ENCODE measurements around the gene SMAGP.
"Not testable (repeated sequence)": the region's sequence is repeated elsewhere in the genome, so short reads cannot be mapped to it uniquely, and the experiment has no call there.

Gene SMAGP, protein sequence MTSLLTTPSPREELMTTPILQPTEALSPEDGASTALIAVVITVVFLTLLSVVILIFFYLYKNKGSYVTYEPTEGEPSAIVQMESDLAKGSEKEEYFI

DNA sequence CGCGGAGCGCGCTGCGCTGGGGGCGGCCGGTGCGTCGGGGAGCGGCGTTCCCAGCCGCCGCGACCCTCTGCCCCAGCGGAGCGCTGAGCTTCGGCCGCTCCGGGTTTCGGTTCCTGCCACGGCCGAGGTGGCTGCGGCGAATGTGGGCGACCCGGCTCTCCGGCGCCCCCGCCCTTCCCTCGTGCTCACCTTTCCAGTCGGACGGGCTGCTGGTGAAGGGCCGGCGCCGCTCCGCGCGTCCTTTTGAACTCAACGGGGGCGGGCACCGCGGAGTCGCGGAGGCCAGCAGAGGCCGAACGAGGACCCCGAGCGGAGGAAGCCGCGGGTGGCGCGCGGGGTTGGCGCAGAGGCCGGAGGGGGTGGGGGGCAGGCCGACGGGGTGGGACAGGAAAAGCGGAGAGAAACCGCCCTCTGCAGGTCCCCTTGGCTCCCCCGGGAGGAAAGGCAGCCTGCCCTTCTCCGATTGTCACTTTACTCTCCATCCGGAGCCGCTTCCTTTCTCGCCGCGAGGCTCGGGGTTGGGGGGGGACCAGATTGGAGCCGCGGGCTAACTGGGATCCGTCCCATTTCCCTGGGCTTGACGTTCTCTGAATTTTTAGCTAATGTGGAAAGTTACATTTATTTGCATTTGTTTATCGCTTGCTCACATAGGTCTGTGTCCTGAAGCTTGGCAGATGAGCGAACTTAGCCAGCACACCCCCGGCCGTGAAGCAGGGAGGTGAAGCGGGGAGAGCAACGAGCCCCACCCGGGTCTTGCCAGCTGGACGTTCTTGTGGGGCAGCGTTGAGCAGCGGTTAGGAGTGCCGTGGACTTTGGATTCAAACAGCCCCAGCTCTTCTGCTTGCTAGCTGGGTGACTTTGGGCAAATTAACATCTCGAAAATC is at the start of gene SMAGP:
Gene SMAGP (minus strand): TSS at position 349 of the 884 bp plus-strand sequence. CDS start 1,137 bp downstream, outside the sequence.
- DNase-seq (ENCODE audit: low read depth) = no peak

DNA sequence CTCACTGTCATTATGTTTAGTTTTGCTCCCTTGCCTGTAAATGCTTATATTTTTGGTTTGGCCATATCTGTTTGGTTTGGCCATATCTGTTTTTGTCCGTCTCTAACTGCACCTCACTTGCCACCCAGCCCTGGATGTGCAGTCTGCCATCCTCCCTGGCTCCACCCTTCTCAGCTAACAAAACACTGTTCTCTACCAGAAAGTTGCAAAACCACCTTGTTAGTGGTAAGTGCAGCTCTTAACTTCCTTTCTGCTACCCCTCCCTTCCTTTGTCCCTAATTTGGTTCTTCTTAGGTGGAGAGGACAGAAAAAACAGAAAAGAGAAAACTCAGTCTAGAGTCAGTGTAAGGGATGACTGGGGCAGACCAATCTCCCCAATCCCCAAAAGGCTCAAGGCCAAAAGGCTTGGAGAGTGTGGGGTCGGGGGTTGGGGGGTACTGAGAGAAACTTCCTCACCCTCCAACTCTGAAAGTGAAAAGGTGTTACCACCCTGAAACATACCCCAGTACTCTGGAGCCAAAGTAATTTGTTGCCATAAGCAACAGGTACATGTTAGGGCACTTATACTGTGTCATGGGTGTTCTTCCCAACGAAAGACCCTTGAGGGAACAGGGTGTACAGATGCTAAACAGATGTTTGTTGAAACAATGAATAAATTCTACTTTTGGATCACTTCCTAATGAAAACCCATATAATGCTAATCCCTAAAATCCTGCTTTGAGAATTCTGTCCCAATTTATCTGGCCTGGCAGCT is 48.8 kb upstream of the SMAGP start:
- no peak for DNase-seq (ENCODE audit: low read depth)
- no peak overlapping the region for H3K4me3 ChIP-seq (ENCODE audit: low read depth, low read length)

More for the DNA sequence above, at the start of gene SMAGP:
- H3K4me3 ChIP-seq (ENCODE audit: low read depth, low read length) = peak within 1 kb of the TSS; percentile 74

DNA sequence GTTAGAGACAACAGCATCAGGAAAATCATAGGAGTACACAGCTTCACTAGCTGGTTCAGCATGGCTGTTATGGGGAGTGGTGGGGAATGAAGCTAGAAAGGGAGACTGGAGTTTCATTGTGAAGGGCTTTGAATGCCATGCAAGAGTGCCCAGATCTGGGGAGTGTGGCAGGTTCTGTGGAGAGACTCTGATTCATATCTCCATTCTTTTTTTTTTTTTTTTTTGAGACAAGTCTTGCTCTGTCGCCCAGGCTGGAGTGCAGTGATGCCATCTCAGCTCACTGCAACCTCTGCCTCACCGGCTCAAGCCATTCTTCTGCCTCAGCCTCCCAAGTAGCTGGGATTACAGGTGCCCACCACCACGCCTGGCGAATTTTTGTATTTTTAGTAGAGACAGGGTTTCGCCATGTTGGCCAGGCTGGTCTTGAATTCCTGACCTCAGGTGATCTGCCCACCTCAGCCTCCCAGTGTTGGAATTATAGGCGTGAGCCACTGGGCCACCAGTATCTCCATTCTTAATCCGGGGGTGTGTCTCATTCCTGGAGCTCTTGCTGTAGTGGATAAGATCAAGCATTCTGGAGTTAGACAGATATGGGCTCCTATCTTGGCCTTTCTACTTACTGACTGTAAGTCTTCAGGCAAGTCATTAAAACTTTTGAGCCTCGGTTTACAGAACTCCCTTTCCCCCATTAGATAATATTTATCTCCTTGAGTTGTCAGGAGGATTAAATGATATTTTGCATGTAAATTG is 48.0 kb upstream of the SMAGP start:
- DNase-seq (ENCODE audit: low read depth); H3K4me3 ChIP-seq (ENCODE audit: low read depth, low read length): not testable (repeated sequence)

DNA sequence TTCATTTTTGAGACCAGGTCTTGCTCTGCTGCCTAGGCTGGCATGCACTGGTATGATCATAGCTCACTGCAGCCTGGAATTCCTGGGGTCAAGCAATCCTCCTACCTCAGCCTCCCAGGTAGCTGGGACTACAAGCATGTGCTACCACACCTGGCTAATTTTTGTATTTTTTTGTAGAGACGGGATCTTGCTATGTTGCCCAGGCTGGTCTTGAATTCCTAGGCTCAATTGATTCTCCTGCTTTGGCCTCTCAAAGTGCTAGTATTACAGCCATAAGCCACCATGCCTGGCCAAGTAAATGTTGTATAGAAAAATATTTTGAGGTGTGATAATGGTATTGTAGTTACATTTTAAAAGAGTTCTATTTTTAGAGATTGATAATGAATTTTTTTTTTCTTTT is 41.2 kb upstream of the SMAGP start:
- no peak overlapping the region for H3K4me3 ChIP-seq (ENCODE audit: low read depth, low read length)
- DNase-seq (ENCODE audit: low read depth) = no peak

DNA sequence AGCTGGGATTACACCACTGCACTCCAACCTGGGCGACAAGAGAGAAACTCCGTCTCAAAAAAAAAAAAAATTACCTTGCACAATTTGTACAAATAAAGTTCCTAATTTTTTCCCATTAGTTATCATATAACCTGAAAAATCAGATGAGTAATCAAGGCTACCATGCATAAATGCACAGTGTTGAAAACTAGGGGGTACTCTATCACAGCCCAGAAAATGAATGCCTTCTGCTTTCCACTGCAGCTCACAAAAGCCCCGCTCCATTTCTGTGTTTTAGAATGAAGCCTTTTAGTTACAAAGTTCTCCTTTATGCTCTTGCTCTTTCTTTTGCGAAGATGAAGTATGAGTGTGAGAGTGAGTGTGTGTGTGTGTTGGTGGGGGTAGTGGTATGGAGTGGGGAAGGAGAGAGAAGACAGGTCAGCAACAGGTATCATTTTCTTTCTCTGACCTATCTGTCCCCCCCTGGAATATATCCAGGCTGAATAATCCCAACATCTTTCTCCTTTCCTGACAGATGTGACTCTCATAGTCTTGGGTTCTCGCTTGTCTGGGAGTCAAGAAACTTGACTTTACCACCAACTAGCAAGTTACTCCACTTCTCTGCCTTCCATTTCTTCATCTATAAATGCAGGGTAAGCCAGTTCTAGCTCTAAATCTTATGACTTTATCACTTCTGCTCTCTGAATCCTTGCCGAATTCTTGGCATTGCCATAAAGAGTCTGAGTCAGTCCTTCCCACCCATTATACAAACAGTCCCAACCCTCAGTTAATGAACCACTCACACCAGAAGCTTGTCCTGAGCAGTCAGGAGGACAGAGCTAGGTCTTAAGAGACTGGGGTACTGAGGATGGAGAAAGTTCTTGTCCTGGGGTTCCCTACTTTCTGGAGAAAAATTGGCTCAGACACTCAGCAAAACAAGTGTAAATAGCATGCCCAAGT is 37.7 kb upstream of the SMAGP start:
- H3K4me3 ChIP-seq (ENCODE audit: low read depth, low read length) = no peak overlapping the region
- DNase-seq (ENCODE audit: low read depth) = peak; percentile 65

DNA sequence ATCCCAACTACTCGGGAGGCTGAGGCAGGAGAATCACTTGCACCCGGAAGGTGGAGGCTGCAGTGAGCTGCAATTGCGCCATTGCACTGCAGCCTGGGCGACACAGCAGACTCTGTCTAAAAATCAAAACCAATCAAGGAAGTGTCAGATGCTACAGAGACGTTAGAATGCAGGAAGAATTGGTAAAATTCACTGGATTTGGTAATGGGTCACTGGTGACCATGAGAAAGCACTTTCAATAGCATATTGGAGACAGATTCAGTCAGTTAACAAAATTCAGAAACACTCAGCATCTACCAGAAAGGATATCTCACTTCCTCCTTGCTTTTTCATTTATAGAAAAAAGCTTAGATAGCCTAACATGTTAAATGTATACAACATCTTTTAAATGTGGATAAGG is 36.3 kb upstream of the SMAGP start:
- no peak for DNase-seq (ENCODE audit: low read depth)
- H3K4me3 ChIP-seq (ENCODE audit: low read depth, low read length) = no peak overlapping the region

DNA sequence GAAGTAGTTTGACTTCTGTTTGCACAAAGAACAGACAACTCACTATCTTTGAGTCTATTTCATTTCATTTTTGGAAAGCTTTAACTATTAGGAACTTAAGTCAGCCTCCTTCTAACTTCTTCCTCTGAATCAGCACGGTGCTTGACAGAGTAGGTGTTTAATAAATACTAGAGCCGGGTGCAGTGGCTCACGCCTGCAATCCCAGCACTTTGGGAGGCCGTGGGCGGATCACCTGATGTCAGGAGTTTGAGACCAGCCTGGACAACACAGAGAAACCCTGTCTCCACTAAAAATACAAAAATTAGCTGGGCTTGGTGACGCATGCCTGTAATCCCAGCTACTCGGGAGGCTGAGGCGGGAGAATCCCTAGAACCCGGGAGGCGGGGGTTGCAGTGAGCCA is 30.6 kb upstream of the SMAGP start:
- H3K4me3 ChIP-seq (ENCODE audit: low read depth, low read length); DNase-seq (ENCODE audit: low read depth): not testable (repeated sequence)

DNA sequence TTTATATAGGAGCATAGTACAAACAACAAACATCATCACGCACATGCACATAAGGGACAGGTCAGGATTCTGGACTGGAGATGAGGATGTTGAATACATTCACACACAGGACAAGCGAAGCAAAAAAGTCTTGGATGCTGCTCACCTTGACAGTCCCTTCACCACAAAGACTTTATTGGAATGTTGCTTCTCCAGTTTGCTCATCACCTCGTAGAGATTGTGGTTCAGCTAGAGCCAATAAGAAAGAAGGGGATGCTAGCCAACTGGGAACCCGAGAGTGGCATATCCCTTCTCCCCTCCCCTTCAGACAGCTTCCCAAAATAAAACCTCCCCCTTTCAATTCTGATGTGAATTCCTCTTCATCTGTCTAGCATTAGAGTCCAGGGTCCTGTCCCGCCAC is 25.4 kb upstream of the SMAGP start:
- no peak for DNase-seq (ENCODE audit: low read depth)
- H3K4me3 ChIP-seq (ENCODE audit: low read depth, low read length) = no peak overlapping the region

DNA sequence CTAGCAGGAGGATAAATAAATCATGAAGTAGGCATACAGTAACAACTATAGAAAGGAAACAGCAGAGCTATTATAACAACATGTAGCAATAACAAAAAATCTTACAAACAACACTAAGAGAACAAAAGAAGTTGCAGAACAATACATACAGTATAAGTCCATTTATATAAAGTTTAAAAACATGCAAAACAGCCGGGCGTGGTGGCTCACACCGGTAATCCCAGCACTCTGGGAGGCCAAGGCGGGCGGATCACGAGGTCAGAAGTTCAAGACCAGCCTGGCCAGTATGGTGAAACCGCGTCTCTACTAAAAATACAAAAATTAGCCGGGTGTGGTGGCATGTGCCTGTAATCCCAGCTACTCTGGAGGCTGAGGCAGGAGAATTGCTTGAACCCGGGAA is 23.9 kb upstream of the SMAGP start:
- not testable (repeated sequence) for DNase-seq (ENCODE audit: low read depth); H3K4me3 ChIP-seq (ENCODE audit: low read depth, low read length)

DNA sequence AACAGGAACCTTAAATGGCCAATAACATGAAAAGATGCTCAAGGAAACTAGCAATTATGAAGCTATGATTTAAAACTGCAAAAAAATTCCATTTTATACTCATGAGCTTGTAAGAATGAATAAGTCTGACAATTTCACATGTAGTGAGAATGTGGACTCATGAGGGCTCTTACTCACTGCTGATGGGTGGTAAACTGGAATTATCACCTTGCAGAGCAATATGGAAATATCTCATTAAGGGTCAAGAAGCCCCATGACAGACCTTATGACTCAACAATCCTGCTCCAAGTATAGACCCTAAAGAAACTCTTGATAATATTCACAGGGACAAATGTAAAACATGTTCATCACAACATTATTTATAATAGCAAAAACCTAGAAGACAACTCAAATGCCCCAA is 23.5 kb upstream of the SMAGP start:
- no peak for DNase-seq (ENCODE audit: low read depth)
- H3K4me3 ChIP-seq (ENCODE audit: low read depth, low read length) = no peak overlapping the region

DNA sequence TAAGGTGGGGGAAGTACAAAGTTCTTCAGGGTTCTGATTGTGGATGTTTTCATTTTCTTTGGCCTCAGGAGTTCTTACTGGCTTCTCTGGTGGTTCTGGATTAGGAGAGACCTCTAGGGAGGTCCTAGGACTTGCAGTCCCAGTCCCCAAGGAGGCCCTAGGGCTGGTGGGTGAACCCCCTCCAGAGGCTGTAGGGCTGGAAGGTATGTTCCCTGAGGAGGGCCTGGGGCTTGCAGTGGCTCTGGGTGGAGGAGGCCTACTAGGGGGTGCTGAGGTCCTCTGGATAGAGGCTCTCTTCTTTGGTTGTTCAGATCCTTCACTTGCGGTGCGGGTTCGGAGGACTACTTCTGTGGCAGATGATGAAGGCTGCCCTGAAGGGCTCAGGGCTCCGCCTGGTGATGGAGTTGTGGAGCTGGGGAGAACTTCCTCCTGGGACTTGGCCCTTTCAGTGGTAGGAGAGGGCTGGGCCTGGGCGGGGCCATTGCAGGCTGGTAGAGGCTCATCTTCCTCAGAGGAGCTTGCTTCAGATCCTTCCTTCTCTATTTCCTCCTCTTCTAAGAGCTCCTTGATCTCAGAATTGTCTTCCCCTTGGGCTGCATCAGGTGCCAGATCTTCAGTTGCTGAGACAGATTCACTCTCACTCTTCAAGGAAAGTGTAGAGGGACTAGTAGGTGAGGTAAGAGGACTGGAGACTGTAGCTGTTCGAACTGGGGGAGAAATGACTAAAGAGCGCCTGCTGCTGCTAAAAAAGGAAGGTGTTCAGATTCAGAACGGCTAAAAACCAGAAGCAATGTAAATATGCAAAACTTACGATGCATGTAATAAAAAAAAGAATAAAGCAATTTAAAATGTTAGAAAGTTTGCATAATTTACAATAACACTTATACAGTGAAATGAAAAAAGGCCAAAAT is 21.6 kb upstream of the SMAGP start:
- not testable (repeated sequence) for DNase-seq (ENCODE audit: low read depth); H3K4me3 ChIP-seq (ENCODE audit: low read depth, low read length)

DNA sequence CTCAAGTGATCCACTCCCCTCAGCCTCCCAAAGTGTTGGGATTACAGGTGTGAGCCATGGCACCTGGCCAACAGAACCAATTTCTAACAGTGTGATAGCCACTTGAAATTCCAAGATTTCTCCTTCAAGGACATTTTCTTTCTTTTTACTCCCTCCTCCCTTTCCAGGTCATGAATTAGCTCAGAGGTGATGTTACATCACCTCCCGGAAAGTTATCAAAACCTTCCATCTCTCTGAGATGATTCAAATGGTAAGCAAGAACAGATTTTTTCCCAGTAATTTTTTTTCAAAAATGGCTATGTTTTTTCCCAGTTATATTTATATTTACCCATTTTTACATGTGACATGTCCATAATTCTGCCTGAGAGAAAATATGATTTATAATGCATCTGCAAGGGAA is 15.6 kb upstream of the SMAGP start:
- no peak overlapping the region for H3K4me3 ChIP-seq (ENCODE audit: low read depth, low read length)

DNA sequence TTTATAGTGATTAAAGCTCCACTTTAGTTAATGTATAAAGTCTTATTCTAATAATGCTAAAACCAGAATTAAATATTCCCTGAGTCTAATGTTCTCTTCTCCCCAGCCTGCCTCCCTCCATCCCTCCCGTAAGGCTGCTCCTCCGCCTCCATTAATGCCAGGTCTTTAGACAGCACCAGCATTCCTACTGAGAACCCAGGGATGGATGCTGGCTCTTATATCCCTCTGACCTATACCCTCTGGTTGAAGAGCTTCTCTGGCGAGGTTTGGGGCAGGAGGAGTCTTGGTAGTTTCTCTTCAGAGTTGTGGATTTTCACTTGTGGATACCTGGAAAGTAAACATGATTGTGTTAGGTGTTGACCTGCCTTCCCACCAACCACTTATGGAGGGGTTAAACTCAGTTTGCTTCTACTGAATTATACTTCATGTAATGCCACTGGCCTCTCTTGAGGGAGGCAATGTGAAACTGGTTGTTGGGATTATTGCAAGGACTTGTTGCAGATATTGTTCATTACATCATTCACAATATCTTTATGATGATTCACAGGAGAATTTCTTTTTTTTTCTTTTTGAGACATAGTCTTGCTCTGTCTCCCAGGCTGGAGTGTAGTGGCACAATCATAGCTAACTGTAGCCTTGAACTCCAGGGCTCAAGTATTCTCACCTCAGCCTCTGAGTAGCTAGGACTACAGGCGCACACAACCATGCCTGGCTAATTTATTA is 11.1 kb upstream of the SMAGP start:
- DNase-seq (ENCODE audit: low read depth) = no peak
- no peak overlapping the region for H3K4me3 ChIP-seq (ENCODE audit: low read depth, low read length)

More for the DNA sequence above, 15.6 kb upstream of the SMAGP start:
- no peak for DNase-seq (ENCODE audit: low read depth)

DNA sequence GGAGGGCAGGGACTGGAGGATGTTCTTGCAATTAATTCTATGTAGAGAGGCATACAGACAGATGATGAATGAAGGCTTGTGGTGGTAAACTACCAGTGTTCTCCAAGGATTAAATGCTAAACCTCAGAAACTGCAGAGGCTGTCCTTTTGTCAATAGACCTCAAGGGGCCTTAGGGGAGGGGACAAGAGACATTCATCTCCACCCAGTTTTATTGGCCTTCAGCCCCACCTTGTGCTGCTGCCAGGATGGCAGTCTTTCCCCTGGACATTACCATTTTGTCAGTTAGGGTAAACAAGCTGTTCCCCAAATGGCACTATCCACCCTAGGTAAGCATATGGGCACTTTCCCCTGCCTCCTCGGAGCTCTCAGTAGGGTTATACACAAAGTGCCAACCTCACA is 4.9 kb upstream of the SMAGP start:
- H3K4me3 ChIP-seq (ENCODE audit: low read depth, low read length) = no peak overlapping the region
- DNase-seq (ENCODE audit: low read depth) = no peak

DNA sequence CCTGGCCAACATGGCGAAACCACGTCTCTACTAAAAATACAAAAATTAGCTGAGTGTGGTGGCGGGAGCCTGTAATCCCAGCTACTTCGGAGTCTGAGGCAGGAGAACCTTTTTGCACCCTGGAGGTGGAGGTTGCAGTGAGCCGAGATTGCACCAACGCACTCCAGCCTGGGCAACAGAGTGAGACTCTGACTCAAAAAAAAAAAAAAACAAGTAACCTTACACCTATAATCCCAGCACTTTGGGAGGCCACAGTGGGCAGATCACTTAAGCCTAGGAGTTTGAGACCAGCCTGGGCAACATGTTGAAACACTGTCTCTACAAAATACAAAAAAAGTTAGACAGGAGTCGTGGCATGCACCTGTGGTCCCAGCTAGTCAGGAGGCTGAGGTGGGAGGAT is 2.6 kb upstream of the SMAGP start:
- DNase-seq (ENCODE audit: low read depth); H3K4me3 ChIP-seq (ENCODE audit: low read depth, low read length): not testable (repeated sequence)

DNA sequence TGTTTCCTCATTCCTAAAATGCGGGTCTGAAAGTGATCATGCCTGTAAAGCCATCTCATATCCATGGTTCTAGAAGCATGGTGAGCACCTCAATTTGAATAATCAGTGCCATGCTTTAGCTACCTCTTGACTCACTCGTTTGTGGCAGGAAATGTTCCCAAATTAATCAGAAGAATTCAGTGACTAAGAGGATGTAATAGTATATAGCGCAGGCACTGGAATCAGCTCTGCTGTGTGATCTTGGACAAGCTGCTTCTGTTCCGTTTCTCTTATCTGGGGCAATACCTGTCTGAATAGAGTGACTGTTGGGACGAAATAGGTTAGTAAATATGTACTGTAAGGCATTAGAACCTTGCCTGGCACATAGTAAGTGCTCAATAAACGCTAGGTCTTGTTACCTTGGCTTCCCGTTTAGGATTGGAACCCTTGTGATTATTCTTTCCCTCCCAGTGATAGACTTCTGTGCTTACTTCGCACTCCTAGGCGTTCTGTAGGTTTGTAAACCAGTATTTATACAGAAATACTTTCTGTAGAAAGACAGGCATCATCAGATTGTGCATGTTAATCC is 820 bp upstream of the SMAGP start:
- peak; percentile 43 for DNase-seq (ENCODE audit: low read depth)

More for the DNA sequence above, 820 bp upstream of the SMAGP start:
- H3K4me3 ChIP-seq (ENCODE audit: low read depth, low read length) = peak overlapping the region; percentile 74

Measured in skeletal muscle cell (primary cell).